ENCODE data around the gene TLL2. TPM values are rescaled to one million over a fixed set of nuclear protein-coding genes. Genes with fewer than 3 reads are reported as not detected.
"Not testable (repeated sequence)": the region's sequence is repeated elsewhere in the genome, so short reads cannot be mapped to it uniquely, and the experiment has no call there.

The TLL2 gene
- total RNA-seq, 6 experiments from 2014 or later: 0.08 to 0.45 (median 0.24) TPM

- Mint-ChIP-seq H3K4me3 (no peak overlapping the region), H3K27ac (0 out of 2 replicates have a peak overlapping the region, but pooled peaks have one; percentile 23), H3K9me3 (no peaks in the 10 kb centered on the region), H3K4me1 (ENCODE audit: low read depth) (no peaks in the 10 kb centered on the region), H3K27me3 (ENCODE audit: insufficient read depth) (no peaks in the 10 kb centered on the region), H3K36me3 (ENCODE audit: low read depth) (peaks cover 37% of the 10 kb centered on the region)
- no peak for TF ChIP-seq CTCF (IDR thresholded peaks at IDR 0.05)
- DNase-seq: no peak
Observed at GRCh38 chr10:96548589-96548988, 34.9 kb upstream of the TLL2 start.

- H3K4me3 Mint-ChIP-seq; H3K9me3 Mint-ChIP-seq; H3K27me3 Mint-ChIP-seq (ENCODE audit: insufficient read depth); DNase-seq; H3K27ac Mint-ChIP-seq; H3K4me1 Mint-ChIP-seq (ENCODE audit: low read depth): not testable (repeated sequence)
- peaks cover 34% of the 10 kb centered on the region for H3K36me3 Mint-ChIP-seq (ENCODE audit: low read depth)
Observed at GRCh38 chr10:96545558-96545957, 31.8 kb upstream of the TLL2 start.

- H3K36me3 Mint-ChIP-seq (ENCODE audit: low read depth): peaks cover 38% of the 10 kb centered on the region
Observed at GRCh38 chr10:96541921-96542320, 28.2 kb upstream of the TLL2 start.

GRCh38 chr10:96540240-96540639, 26.5 kb upstream of the TLL2 start:
- Mint-ChIP-seq H3K27me3 (ENCODE audit: insufficient read depth) (no peaks in the 10 kb centered on the region), H3K4me1 (ENCODE audit: low read depth) (peaks cover 19% of the 10 kb centered on the region), H3K27ac (no peak overlapping the region), H3K4me3 (no peak overlapping the region), H3K36me3 (ENCODE audit: low read depth) (peaks cover 27% of the 10 kb centered on the region), H3K9me3 (no peaks in the 10 kb centered on the region)
- no peak for TF ChIP-seq CTCF (IDR thresholded peaks at IDR 0.05)
- DNase-seq: no peak

More at GRCh38 chr10:96541921-96542320, 28.2 kb upstream of the TLL2 start:
- no peak overlapping the region for H3K4me3 Mint-ChIP-seq
- DNase-seq: no peak
- no peak for TF ChIP-seq CTCF (IDR thresholded peaks at IDR 0.05)
- H3K4me1 Mint-ChIP-seq (ENCODE audit: low read depth): peaks cover 10% of the 10 kb centered on the region; the same call in 1 of the 2 replicates
- no peaks in the 10 kb centered on the region for H3K9me3 Mint-ChIP-seq
- no peaks in the 10 kb centered on the region for H3K27me3 Mint-ChIP-seq (ENCODE audit: insufficient read depth)
- H3K27ac Mint-ChIP-seq: no peak overlapping the region

GRCh38 chr10:96538683-96539082, 25.0 kb upstream of the TLL2 start:
- DNase-seq: no peak
- Mint-ChIP-seq H3K4me3 (no peak overlapping the region), H3K4me1 (ENCODE audit: low read depth) (peaks cover 30% of the 10 kb centered on the region), H3K9me3 (no peaks in the 10 kb centered on the region), H3K27ac (no peak overlapping the region), H3K27me3 (ENCODE audit: insufficient read depth) (no peaks in the 10 kb centered on the region), H3K36me3 (ENCODE audit: low read depth) (peaks cover 27% of the 10 kb centered on the region)
- no peak for TF ChIP-seq CTCF (IDR thresholded peaks at IDR 0.05)

GRCh38 chr10:96536129-96536528, 22.4 kb upstream of the TLL2 start:
- Mint-ChIP-seq H3K9me3 (no peaks in the 10 kb centered on the region), H3K27me3 (ENCODE audit: insufficient read depth) (no peaks in the 10 kb centered on the region), H3K36me3 (ENCODE audit: low read depth) (peaks cover 21% of the 10 kb centered on the region), H3K4me1 (ENCODE audit: low read depth) (peaks cover 36% of the 10 kb centered on the region), H3K27ac (no peak overlapping the region), H3K4me3 (no peak overlapping the region)
- no peak for TF ChIP-seq CTCF (IDR thresholded peaks at IDR 0.05)
- no peak for DNase-seq
